HEK293 (cell line): ENCODE results near the gene MSANTD3.

Source experiments
- CTCF ChIA-PET: fragments of 350-600 bp; formaldehyde crosslinking; extraction: SDS; loops from one replicate; lab custom pipeline; 2021; ENCODE audit warnings: antibody characterized with exemption; lab: Yijun Ruan, JAX
- POLR2A ChIA-PET: fragments of 300-600 bp; formaldehyde crosslinking; extraction: SDS; loops from one replicate; lab custom pipeline; 2020; ENCODE audit warnings: antibody characterized with exemption, inconsistent platforms; lab: Yijun Ruan, JAX
- H3K27ac ChIP-seq: fragments of 200-500 bp; sonication (Bioruptor generic); 2 replicates; pipeline ENCODE4 v1.5.1; 2014; ENCODE audit warnings: low read depth, low read length, control low read depth, inconsistent platforms; ENCODE audit errors: extremely low read depth
- H3K36me3 ChIP-seq, 2 experiments: fragments of 200-500 bp in 1 of 2; sonication (Bioruptor generic) in 1 of 2; 1 replicate in 1 of 2; 2 replicates in 1 of 2; pipeline ENCODE4 v1.5.1; 2014 to 2017; ENCODE audit warnings: inconsistent platforms in 2 of 2, low read length in 2 of 2; ENCODE audit not compliant: control insufficient read depth in 2 of 2, insufficient read depth in 1 of 2
- H3K4me1 ChIP-seq: fragments of 200-500 bp; sonication (Bioruptor generic); 2 replicates; pipeline ENCODE4 v1.5.1; 2014; ENCODE audit warnings: mild to moderate bottlenecking, low read length, inconsistent platforms; ENCODE audit not compliant: control insufficient read depth, insufficient read depth
- H3K4me3 ChIP-seq: 2 replicates; pipeline ENCODE4 v1.5.1; 2011; ENCODE audit warnings: low read depth, mild to moderate bottlenecking, control low read depth, low read length, moderate library complexity
- H3K9me3 ChIP-seq: fragments of 200-500 bp; sonication (Bioruptor generic); 2 replicates; pipeline ENCODE4 v1.5.1; 2014; ENCODE audit warnings: low read depth, low read length, inconsistent platforms; ENCODE audit not compliant: control insufficient read depth, insufficient read depth
- BCL6B ChIP-seq: fragments of 450-650 bp; formaldehyde crosslinking; IDR thresholded peaks from 2 replicates; pipeline ENCODE4 v1.5.1; 2017; ENCODE audit warnings: missing biosample characterization, missing genetic modification characterization
- GLIS1 ChIP-seq: fragments of 450-650 bp; formaldehyde crosslinking; IDR thresholded peaks from 2 replicates; pipeline ENCODE4 v1.5.1; 2016; ENCODE audit warnings: missing biosample characterization, missing genetic modification characterization
- SETDB1 ChIP-seq: IDR thresholded peaks from one replicate; pipeline ENCODE4 v1.6.1; 2017; ENCODE audit warnings: mild to moderate bottlenecking, low read length, moderate library complexity, mixed read lengths; ENCODE audit not compliant: insufficient read length
- ZBTB21 ChIP-seq: fragments of 450-650 bp; formaldehyde crosslinking; IDR thresholded peaks from 2 replicates; pipeline ENCODE4 v1.5.1; 2017; ENCODE audit warnings: missing biosample characterization, missing genetic modification characterization
- ZBTB26 ChIP-seq: fragments of 450-650 bp; formaldehyde crosslinking; optimal IDR thresholded peaks from 2 replicates; pipeline ENCODE3; 2016; ENCODE audit warnings: missing biosample characterization, mild to moderate bottlenecking, missing genetic modification characterization
- ZFHX2 ChIP-seq: fragments of 450-650 bp; formaldehyde crosslinking; conservative IDR thresholded peaks from 2 replicates; pipeline ENCODE4 v1.5.1; 2016; ENCODE audit warnings: missing biosample characterization, missing genetic modification characterization
- ZFP3 ChIP-seq: fragments of 450-650 bp; formaldehyde crosslinking; IDR thresholded peaks from 2 replicates; pipeline ENCODE4 v1.5.1; 2016; ENCODE audit warnings: low read depth, missing biosample characterization, missing genetic modification characterization
- ZNF121 ChIP-seq: fragments of 450-650 bp; formaldehyde crosslinking; IDR thresholded peaks from 2 replicates; pipeline ENCODE4 v1.5.1; 2016; ENCODE audit warnings: missing biosample characterization, missing genetic modification characterization
- ZNF133 ChIP-seq: fragments of 450-650 bp; formaldehyde crosslinking; IDR thresholded peaks from 2 replicates; pipeline ENCODE4 v1.5.1; 2016; ENCODE audit warnings: missing biosample characterization, missing genetic modification characterization
- ZNF146 ChIP-seq: fragments of 450-650 bp; formaldehyde crosslinking; IDR thresholded peaks from 2 replicates; pipeline ENCODE4 v1.5.1; 2016; ENCODE audit warnings: missing biosample characterization, missing genetic modification characterization
- ZNF174 ChIP-seq: fragments of 450-650 bp; formaldehyde crosslinking; IDR thresholded peaks from 2 replicates; pipeline ENCODE4 v1.5.0; 2017; ENCODE audit warnings: missing biosample characterization, mild to moderate bottlenecking, missing genetic modification characterization
- ZNF266 ChIP-seq: fragments of 450-650 bp; formaldehyde crosslinking; IDR thresholded peaks from 2 replicates; pipeline ENCODE4 v1.5.1; 2016; ENCODE audit warnings: missing biosample characterization, missing genetic modification characterization, low read depth
- ZNF302 ChIP-seq: fragments of 450-650 bp; formaldehyde crosslinking; IDR thresholded peaks from 2 replicates; pipeline ENCODE4 v1.5.1; 2016; ENCODE audit warnings: missing biosample characterization, missing genetic modification characterization, low read depth
- ZNF350 ChIP-seq: fragments of 450-650 bp; formaldehyde crosslinking; IDR thresholded peaks from 2 replicates; pipeline ENCODE4 v1.5.0; 2017; ENCODE audit warnings: missing biosample characterization, mild to moderate bottlenecking, missing genetic modification characterization
- ZNF354C ChIP-seq: fragments of 450-650 bp; formaldehyde crosslinking; IDR thresholded peaks from 2 replicates; pipeline ENCODE4 v1.5.1; 2016; ENCODE audit warnings: missing biosample characterization, missing genetic modification characterization, low read depth, borderline replicate concordance
- ZNF426 ChIP-seq: fragments of 450-650 bp; formaldehyde crosslinking; IDR thresholded peaks from 2 replicates; pipeline ENCODE4 v1.5.1; 2017; ENCODE audit warnings: missing biosample characterization, missing genetic modification characterization, mild to moderate bottlenecking, inconsistent platforms, moderate library complexity
- ZNF621 ChIP-seq: fragments of 450-650 bp; formaldehyde crosslinking; IDR thresholded peaks from 2 replicates; pipeline ENCODE4 v1.5.1; 2017; ENCODE audit warnings: missing biosample characterization, missing genetic modification characterization
- ZNF623 ChIP-seq: fragments of 450-650 bp; formaldehyde crosslinking; IDR thresholded peaks from 2 replicates; pipeline ENCODE4 v1.5.1; 2016; ENCODE audit warnings: missing biosample characterization, missing genetic modification characterization
- ZNF837 ChIP-seq: fragments of 450-650 bp; formaldehyde crosslinking; IDR thresholded peaks from 2 replicates; pipeline ENCODE4 v1.5.1; 2016; ENCODE audit warnings: missing biosample characterization, missing genetic modification characterization
- ZNF843 ChIP-seq: fragments of 450-650 bp; formaldehyde crosslinking; IDR thresholded peaks from 2 replicates; pipeline ENCODE4 v1.5.1; 2016; ENCODE audit warnings: missing biosample characterization, missing genetic modification characterization
- ZSCAN18 ChIP-seq: fragments of 450-650 bp; formaldehyde crosslinking; IDR thresholded peaks from 2 replicates; pipeline ENCODE4 v1.5.1; 2016; ENCODE audit warnings: missing biosample characterization, missing genetic modification characterization
- ZSCAN23 ChIP-seq: fragments of 450-650 bp; formaldehyde crosslinking; IDR thresholded peaks from 2 replicates; pipeline ENCODE4 v1.5.1; 2016; ENCODE audit warnings: missing biosample characterization, missing genetic modification characterization
- TF ChIP-seq, protein P1 (sequence below): fragments of 450-650 bp; formaldehyde crosslinking; conservative IDR thresholded peaks from 2 replicates; pipeline ENCODE4 v1.5.1; 2016; ENCODE audit warnings: low read depth, missing biosample characterization, missing genetic modification characterization

Gene MSANTD3

DNA sequence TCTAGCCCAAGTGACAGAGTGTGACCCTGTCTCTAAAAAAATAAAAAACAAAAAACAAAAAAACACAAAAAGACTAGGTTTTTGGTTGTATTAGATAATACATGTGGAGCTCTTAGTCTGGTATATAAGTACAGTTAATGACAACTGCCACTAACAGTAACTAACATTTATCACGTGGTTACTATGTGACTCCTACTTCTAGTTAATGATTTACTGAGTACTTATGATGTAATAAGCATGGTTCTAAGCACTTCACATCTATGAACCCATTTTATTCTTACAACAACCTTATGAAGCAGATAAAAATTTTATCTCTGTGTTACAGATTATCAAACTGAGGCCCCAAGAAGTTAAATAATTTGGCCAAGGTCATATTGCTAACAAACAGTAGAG lies 39.9 kb downstream of the MSANTD3 start (continued):
- TF ChIP-seq, protein P1, sequence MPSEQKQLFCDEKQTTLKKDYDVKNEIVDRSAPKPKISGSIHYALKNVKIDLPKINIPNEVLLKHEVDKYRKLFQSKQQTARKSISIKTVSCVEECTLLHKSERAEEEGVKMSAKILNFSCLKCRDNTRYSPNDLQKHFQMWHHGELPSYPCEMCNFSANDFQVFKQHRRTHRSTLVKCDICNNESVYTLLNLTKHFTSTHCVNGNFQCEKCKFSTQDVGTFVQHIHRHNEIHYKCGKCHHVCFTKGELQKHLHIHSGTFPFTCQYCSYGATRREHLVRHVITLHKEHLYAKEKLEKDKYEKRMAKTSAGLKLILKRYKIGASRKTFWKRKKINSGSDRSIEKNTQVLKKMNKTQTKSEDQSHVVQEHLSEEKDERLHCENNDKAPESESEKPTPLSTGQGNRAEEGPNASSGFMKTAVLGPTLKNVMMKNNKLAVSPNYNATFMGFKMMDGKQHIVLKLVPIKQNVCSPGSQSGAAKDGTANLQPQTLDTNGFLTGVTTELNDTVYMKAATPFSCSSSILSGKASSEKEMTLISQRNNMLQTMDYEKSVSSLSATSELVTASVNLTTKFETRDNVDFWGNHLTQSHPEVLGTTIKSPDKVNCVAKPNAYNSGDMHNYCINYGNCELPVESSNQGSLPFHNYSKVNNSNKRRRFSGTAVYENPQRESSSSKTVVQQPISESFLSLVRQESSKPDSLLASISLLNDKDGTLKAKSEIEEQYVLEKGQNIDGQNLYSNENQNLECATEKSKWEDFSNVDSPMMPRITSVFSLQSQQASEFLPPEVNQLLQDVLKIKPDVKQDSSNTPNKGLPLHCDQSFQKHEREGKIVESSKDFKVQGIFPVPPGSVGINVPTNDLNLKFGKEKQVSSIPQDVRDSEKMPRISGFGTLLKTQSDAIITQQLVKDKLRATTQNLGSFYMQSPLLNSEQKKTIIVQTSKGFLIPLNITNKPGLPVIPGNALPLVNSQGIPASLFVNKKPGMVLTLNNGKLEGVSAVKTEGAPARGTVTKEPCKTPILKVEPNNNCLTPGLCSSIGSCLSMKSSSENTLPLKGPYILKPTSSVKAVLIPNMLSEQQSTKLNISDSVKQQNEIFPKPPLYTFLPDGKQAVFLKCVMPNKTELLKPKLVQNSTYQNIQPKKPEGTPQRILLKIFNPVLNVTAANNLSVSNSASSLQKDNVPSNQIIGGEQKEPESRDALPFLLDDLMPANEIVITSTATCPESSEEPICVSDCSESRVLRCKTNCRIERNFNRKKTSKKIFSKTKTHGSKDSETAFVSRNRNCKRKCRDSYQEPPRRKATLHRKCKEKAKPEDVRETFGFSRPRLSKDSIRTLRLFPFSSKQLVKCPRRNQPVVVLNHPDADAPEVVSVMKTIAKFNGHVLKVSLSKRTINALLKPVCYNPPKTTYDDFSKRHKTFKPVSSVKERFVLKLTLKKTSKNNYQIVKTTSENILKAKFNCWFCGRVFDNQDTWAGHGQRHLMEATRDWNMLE (tag by site-specific recombination): no peak
- TF ChIP-seq ZSCAN18 (tag by site-specific recombination) (no peak), ZBTB26 (tag by site-specific recombination) (no peak), ZNF837 (tag by site-specific recombination) (no peak)

DNA sequence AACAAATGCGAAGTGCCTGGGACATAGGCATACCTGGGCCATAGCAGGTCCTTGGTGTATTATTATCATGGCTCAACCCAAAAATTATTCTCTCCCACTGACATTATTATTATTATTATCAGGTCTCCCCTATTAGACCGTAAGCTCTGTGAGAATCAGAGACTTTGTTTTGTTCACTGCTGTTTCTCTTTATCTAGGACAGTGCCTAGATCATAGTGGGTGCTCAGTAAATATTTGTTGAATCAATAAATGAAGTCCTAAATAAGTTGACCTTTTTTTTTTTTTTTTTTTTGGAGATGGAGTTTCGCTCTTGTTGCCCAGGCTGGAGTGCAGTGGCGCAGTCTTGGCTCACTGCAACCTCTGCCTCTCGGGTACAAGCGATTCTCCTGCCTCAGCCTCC lies 41.1 kb downstream of the MSANTD3 start:
- ChIA-PET POLR2A (interaction anchor here (0.7 kb wide), 1 partner anchor 28 kb away, joined by 3 read pairs; no protein-coding TSS in a partner anchor), CTCF (interaction anchor here (0.7 kb wide), 1 partner anchor 28 kb away, joined by 4 read pairs; no protein-coding TSS in a partner anchor)
- no peaks in the 10 kb centered on the region for H3K36me3 ChIP-seq
- H3K9me3 ChIP-seq: no peaks in the 10 kb centered on the region
- no peak overlapping the region for H3K27ac ChIP-seq
- H3K4me1 ChIP-seq: peaks cover 4% of the 10 kb centered on the region; the same call in 1 of the 2 replicates
- TF ChIP-seq ZFHX2 (tag by site-specific recombination) (no peak), ZNF843 (tag by site-specific recombination) (no peak), ZNF121 (tag by site-specific recombination) (no peak), GLIS1 (tag by site-specific recombination) (no peak), BCL6B (tag by site-specific recombination) (no peak), ZNF302 (tag by site-specific recombination) (no peak), ZNF133 (tag by site-specific recombination) (no peak), ZSCAN23 (tag by site-specific recombination) (no peak), ZNF266 (tag by site-specific recombination) (no peak), ZNF354C (no peak), ZNF350 (tag by site-specific recombination) (no peak), ZNF146 (tag by site-specific recombination) (no peak), ZNF621 (tag by site-specific recombination) (no peak), SETDB1 (no peak), ZBTB21 (no peak), ZNF174 (tag by site-specific recombination) (no peak), ZNF426 (tag by site-specific recombination) (no peak), ZNF623 (no peak), ZFP3 (tag by site-specific recombination) (no peak)
- H3K4me3 ChIP-seq: no peak overlapping the region
